NCI-H526 (cell line): ENCODE results near the gene CREB3L1.
"Not testable (repeated sequence)": the region's sequence is repeated elsewhere in the genome, so short reads cannot be mapped to it uniquely, and the experiment has no call there.

Source experiments
- DNase-seq, 2 experiments: peaks; one replicate each; lab custom pipeline; 2025; lab: John Stamatoyannopoulos, UW

Gene CREB3L1

DNA sequence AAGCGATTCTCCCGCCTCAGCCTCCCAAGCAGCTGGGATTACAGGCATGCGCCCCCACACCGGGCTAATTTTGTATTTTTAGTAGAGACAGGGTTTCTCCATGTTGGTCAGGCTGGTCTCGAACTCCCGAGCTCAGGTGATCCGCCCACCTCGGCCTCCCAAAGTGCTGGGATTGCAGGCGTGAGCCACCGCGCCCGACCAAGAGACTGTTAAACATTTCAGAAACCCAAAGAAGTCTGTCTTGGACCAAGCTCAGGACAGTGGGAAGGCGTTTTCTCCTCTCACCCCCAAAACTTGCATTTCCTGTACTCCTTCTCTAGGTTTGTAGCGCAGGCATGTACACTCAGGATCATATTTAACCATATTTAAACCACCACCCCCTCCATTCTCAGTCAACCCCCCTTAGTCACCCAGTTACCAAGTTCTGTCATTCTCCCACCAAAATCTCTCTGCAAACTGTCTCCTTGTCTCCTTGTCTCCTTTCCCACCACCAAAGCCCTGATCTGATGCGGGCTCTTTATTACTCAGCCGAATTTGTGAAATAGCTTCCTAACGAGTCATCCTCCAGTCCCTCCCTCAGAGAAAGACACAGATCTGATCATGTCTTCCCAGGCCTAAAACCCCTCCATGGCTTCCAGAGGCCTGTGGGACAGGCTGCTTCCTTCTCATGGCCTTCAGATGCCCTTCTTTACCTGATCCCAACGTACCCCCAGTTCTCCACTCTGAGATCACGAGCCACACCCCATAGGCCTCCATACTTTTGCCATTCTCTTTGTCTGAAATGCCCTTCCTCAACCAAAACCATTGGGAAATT is 29.0 kb upstream of the CREB3L1 start:
- DNase-seq: no peak

DNA sequence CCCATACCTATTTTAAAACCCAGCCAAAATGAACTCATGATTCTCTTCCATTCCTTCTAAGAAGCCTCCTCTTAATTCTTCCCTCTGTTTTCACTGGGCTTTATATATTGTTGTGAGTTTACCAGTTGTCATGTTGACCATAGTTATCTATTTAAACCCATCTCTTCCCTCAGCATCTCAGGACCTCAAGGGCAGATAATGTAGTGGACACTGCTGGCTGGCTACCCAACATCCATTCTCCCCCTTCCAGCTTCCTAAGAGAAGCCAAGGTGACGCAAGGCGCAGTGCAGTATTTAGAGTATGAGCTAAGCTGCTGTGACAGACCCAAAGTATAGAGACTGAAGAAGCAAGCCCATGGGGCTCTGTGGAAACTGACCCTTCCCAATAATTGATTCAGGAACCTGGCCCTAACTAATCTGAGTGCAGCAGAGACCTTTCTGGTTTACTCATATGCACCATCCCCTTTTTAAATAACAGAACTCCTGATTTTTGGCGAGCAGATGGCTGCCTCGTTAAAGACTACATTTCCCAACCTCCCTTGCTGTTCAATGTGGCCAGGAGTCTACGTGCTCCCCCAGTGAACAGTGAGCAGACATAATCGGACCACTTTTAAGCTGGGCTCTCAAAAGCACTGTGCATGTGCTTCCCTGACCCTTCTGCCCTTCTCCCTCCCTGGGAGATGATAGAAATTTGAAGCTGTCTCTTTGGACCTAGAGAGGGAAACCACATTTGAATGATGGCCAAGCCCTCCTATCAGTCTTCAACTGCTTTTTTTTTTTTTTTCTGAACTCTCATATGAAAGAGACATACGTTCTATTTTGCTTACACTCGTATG is 28.1 kb upstream of the CREB3L1 start:
- DNase-seq: no peak

DNA sequence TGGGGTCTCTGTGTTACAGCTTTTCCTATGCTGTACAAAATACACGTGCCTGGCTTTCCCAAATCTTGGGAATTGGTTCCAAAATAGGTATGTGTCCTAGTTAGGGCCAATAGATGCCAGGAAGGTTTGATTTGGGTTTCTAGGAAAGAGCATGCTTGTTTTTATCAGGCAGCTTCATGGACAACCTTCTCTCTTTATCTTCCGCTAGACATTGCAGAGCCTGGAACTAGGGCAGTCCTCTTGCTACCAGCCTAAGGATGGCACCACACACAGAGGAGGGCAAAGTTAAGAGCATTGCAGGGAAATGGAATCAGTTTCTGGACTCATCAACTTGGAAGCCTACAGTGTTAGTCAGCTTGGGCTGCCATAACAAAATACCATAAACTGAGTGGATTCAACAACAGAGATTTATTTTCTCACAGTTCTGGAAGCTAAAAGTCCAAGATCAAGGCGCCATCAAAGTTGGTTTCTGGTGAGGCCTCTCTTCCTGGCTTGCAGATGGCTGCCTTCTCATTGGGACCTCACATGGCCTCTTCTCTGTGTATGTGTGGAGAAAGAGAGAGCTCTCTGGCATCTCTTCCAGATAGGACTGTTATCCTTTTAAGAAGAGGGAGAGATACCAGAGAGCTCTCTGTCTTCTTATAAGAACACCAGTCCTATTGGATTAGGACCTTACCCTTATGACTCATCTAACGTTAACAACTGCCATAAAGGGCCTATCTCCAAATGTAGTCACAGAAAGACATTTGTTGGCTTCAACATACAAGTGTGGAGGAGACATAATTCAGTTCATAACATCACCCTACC is 27.3 kb upstream of the CREB3L1 start:
- no peak for DNase-seq

DNA sequence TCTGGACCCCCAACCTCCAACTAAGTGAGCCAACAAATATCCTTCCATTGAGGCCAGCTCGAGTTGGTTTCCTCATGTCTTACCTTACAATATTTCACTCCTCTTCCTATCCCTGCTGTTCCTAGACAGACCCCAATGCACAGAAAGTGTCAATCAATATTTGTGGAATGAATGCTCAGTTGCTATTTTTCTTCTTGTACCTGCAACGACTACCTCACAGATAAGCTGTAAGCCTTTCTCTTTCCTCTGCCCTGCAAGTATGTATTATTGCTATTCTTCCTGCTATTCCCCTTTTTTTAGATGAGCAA is 26.8 kb upstream of the CREB3L1 start:
- DNase-seq: no peak

DNA sequence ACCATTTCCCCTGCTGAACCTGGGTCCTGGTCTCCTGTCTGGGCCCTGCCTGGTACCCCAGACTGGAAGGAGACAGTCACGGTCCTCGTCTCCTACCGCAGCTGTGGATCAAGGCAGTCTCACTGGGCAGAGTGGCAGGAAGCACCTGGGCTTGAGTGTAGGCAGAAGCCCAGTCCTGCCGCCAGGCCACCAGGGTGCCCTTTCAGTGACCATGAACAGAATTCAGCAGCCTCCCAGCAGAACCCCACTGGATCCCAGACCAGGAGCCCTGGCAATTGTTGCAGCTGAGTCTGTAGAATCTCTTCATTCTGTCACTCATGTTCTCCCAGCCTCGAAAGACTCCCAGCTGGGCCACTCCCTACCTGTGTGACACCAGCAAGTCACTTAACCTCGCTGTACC is 25.5 kb upstream of the CREB3L1 start:
- no peak for DNase-seq

DNA sequence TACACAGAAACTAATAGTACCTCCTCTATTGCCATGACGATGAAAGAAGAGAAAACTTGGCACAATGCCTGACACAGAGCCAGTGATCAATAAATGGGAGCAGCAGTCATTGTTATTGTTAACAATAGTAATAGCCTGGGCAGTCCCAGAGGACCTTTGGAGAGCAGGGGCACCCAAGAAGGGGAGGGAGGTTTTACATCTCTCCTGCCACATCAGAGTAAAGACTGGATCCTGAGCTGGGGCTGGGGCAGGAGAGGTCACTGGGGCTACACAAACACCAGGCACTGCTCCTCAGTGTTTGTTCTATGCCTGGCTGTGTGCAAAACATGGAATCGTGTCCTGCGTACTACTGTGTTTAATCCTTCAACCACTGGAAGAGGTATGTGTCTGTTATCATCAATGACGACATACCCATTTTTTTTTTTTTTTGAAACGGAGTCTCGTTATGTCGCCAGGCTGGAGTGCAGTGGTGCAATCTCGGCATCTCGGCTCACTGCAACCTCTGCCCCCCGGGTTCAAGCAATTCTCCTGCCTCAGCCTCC is 25.0 kb upstream of the CREB3L1 start:
- no peak for DNase-seq

DNA sequence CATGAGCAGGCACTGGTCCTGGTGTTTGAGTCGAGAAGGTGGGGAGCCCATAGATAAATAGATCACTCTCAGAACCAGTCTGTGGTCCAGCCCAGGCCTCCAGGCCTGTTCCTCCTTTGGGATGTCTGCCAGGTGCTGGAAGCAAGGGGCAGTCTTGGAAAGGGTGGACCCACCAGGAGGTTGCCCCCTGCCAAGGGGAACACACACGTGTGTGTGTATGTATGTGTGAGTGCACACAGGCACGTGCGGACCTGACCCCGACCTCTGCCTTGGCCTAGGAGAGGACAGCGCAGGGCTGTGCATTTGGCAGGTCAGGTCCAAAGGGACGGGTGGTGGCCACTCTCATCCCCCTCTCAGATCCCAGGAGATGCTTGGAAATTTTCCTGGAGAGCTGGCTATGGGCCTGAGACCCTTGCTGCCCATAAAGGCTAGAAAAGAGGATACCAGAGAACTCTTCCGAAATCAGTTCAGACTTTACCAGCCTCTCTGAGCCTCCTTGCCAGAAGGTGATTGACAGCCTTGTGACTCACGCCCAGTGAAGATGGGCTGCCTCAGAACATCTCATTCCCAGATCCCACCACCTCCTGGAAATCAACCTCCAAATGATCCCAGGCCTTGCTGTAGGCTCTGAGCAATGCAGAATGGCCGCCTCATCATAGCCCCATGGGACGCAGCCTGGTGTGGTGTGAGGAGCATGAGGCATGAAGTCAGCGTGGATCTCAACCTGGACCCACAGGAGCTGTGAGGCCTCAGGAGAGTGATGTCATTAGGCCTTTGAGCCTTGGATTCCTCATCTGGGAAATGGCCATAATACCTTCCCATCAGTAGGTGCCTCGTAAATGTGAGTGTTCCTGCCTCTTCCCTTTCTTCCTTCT is 24.0 kb upstream of the CREB3L1 start:
- no peak for DNase-seq

DNA sequence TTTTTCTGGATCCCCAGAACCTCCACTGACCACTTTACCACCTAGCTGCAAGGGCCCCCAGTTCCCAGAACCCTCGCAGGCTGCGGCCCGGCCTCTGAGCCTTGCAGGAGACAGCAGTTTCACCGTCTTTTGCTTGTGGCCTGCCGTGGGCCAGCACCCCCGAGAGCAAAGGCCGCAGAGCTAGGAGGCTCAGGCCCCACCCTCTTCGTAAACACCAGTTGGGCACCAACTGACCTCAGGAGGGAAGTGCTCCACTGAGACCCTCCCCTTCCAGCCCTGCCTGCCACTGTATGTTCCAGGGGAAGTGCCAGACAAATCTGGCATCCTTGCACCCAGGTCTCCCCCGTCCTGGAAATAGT is 23.4 kb upstream of the CREB3L1 start:
- DNase-seq: peak in 1 of 2 experiments; percentile 41

DNA sequence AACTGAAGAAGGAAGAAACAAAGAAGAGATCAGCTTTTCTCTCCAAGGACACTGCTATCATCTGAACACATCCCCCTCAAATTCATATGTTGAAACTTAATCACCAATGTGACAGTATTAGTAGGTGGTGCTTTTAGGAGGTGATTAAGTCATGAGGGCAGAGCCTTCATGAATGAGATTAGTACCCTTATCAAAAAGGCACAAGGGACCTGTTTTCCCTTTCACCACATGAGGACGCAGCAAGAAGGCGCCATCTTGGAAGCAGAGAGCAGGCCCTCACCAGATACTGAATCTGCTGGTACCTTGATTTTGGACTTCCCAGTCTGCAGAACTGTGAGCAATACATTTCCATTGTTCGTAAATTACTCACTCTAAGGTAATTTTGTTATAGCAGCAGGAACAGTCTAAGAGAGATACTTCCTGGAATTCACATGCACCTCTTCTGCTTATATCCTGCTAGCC is 20.9 kb upstream of the CREB3L1 start:
- DNase-seq: no peak

DNA sequence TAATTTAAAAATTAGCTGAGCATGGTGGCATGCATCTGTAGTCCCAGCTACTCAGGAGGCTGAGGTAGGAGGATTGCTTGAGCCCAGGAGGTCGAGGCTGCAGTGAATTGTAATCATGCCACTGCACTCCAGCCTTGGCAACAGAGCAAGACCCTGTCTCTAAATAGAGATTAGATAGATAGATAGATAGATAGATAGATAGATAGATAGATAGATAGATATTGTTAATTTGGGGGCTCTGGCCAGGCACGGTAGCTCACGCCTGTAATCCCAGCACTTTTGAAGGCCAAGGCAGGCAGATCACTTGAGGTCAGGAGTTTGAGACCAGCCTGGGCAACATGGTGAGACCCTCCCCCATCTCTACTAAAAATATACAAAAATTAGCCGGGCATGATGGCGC is 18.1 kb upstream of the CREB3L1 start:
- DNase-seq: not testable (repeated sequence)

DNA sequence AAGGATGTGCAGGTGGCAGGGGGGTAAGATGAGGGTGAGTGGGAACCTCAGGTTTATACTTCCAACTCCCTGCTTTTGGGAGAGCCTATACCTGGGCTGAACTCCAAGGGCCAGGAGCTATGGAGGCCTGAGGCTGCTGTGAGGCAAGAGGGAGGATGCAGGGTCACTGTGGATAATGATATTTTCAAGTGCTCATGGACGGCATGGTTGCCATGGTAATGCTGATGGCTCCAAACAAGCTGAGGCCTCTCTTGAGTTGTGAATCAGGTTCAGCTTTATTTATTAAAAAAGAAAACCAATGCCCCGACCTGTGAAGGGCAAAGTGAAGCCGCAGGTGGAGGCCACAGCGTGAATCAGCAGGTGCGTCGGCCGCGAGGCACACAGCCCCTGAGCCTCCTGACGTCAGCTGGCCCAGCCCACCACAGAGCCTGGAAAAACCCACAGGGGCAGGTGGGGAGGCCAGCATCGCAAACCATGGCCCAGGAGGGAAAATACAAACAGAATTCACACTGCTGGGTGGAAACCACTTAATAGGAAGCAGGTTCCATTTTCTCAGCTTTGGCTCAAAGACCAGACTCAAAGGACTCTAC is 17.4 kb upstream of the CREB3L1 start:
- DNase-seq: no peak

DNA sequence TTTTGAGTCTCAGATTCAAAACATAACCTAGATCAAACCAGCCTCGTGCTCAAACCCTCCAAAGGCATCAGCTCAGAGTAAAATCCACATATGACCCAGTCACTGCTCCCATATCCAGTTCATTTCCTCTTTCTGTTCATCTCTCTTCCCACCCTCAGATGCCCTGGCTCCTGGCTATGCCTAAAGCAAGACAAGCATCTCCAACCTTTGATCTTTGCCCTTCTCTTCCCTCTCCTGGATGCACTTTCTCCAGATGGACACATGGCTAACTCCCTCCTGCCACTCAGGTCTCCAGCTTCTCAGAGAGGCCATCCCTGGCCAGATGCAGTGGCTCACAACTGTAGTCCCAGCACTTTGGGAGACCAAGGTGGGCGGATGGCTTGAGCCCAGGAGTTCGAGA is 14.3 kb upstream of the CREB3L1 start:
- DNase-seq: no peak

DNA sequence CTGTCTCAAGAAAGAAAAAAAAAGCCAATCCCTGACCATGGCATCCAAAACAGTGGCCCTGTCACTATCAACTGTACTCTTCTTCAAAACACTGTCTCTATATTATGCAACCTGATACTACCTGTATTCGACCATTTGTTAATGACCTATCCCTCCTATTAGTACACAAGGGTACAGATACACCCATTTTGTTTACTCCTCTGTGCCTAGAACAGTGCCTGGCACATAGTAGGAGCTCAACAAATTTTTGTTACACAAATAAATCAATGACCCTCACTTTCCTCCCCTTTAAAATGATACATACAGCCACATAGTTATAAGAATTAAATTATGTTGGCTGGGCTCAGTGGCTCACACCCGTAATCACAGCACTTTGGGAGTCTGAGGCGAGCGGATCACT is 13.4 kb upstream of the CREB3L1 start:
- DNase-seq: no peak

DNA sequence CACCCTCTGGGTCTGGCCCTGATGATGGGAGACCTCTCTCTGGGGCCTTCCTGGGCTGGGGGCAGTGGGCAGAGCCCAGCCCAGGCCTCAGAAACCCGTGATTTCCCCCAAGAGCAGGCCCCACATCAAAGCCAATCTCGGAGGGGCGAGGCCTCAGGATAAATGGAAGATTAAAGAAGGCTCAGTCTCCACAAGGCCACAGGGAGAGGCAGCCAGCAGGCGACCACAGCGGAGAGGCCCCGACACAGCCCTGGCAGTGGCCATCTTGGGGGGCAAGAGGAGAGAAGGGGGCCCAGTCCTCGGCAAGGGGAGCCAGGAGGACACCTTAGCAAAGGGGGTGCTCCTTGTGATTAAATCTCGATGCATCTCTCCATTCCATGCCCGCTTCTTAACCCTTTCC is 12.5 kb upstream of the CREB3L1 start:
- no peak for DNase-seq

DNA sequence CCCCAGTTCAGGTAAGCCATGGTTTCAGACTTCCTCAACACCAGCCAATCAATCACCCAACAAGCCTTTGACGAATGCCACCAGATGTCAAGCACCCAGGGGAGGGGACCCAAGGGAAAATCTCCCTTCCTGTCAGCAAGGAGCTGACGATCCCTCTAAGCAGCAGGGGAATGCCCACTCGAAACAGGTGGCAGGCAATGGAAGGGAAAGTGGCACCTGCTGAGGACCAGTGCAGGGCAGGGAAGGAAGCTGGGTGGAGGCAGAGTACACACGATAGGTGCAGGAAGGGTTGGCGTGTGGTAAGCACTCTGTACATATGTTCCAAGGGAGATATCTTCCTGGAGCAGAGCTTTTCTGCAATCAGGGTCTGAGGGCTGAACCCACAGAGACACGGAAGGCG is 11.7 kb upstream of the CREB3L1 start:
- DNase-seq: no peak

DNA sequence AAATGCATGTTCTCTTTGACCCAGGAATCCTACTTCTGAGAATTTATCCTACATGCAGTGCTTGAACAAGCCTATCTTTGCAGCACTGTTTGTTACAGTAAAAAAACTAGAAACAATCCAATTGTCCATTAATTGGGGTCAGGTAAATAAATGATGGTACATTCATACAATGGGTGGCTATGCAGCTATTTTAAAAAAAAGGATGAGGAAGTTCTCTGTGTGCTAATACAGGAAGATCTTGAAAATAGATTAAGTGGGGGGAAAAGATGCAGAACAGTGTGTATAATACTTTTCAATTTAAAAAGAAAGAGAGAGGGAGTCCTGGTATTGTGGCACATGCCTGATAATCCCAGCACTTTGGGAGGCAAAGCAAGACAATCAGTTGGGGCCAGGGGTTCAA is 9.5 kb upstream of the CREB3L1 start:
- DNase-seq: no peak

DNA sequence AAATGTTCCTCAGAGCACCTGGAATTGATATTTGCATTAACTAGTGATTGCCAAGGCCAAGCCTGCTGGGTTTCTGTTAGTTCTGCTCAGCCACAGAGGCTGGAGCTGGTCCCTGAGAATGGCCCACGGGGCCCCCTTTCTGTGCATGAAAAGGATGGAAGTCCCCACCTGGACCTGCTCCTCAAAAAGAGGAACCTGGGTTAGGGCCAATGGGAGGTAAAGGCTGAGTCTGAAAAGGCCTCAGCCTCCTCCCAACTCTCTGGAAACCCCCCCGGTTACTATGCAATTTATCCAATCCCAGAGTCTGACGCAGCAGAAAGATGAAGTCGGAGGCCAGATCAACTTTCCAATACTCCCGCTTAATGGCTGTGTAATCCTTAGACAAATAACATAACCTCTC is 6.8 kb upstream of the CREB3L1 start:
- no peak for DNase-seq

DNA sequence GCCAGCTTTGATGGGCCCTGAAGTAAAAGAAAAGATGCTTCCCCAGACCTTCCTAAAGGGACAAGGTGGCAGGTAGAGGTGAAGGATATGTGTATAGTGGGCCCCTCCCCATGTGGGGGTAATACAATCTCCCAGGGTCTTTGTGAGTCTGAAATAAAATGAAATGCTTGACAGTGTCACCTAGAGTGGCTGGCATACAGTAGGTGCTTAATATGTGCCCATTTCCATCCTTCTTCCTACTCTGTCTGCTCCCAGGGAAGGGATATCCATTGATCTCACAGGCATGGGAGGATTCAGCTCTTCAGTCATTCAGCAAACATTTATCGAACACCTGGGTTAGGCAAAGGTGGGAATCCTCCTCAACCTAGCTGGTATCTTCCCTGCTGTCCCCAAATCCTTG is 6.1 kb upstream of the CREB3L1 start:
- no peak for DNase-seq

DNA sequence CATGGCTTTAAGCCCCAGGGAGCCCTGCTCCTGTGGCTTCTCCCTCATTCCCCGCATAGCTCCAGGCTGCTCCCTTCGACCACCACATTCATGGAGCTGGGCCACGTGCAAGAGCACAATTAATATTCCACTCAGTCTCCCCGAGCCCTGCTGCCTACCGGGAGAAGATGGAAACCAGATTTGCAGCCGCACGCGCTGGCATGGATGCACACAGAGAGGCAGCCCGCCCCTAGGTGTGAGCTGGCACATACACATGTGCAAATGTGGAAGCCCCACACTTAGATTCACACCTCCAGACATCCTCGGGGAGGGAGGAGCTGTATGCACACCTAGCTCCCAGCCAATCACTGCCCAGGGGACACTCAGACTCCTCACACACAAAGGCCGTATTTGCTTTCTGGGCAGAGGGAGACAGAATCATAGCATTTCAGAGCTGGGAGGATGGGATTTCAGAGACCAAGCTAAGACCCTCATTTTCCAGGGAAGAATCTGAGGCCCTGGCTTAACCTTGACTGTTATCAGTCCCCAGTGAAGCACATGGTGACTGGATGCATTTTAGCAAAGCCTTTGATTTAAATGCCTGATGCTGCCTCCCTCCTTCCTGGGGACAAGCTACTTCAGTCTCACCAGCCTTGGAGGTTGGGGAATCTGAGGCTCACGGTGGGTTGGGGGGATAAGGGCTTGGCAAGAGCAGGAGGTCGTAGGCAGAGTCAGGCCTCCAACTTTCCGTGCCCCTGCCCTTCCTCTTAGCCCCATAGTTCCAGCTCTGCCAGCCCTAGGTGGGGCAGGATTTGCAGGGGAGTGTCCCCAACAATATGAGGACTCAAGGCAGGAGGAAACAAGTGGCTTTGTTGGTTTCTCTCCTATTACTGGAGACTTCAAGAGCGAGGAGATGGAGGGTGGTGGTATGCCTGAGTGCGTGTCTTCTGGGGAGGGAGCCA is 5.3 kb upstream of the CREB3L1 start:
- DNase-seq: no peak
